SK-MEL-5 (cell line): ENCODE results near the gene CPN2. TPM values are rescaled to one million over a fixed set of nuclear protein-coding genes. Genes with fewer than 3 reads are reported as not detected.
A peak's percentile ranks its signal among the peaks of the same experiment; 100 is the strongest.

Experiments used
- DNase-seq: peaks from one replicate; pipeline ENCODE4 v3.0.0-alpha.2; 2016; ENCODE audit warnings: low read depth, low spot score
- in situ Hi-C: cut with HindIII; loops from 2 replicates; pipeline ENCODE4 v1.10.0; 2016; ENCODE audit warnings: low sequenced_read_pairs, high pct_unique_total_duplicates, low pct_unique_long_range_greater_than_20kb
- total RNA-seq: library from RNA; depleted of rRNA; stranded (reverse); fragments of >200 nt; shearing (Covaris generic); gene quantifications from 2 replicates; pipeline ENCODE4 v1.2.3, GENCODE V29; 2014

CPN2 gene
- total RNA-seq, 1 experiment from 2014 or later: not detected

DNA sequence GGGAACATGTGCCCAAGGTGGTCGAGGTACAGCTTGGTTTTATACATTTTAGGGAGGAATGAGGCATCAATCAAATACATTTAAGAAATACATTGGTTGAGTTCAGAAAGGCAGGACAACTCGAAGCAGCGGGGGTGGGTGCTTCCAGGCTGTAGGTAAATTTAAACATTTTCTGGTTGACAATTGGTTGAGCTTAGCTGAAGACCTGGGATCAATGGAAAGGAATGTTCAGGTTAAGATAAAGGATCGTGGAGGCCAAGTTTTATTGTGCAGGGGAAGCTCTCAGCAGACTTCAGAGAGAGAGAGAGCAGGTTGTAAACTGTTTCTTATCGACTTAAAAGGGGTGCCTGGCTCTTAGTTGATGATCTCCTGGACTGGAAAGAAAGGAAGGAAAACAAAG lies 11.3 kb downstream of the CPN2 start:
- DNase-seq: no peak
- in situ Hi-C loops: no loop called here

DNA sequence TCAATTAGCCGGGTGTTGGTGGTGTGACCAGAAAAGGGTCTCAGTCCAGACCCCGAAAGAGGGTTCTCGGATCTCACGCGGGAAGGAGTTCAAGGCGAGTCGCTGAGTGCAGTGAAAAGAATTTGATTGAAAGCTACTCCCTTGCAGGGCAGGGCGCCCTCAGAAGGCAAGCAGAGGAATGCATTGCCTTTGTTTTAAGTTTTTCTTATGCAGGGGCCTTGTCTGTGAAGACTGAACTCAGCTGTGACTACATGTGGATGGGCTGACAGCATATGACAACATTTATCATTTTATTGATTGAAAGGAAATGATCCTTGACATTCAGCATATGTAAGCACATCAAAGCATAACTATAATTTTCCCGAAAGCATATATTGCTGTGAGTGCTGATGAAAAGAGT lies 11.8 kb downstream of the CPN2 start:
- no peak for DNase-seq
- in situ Hi-C loops: no loop called here

DNA sequence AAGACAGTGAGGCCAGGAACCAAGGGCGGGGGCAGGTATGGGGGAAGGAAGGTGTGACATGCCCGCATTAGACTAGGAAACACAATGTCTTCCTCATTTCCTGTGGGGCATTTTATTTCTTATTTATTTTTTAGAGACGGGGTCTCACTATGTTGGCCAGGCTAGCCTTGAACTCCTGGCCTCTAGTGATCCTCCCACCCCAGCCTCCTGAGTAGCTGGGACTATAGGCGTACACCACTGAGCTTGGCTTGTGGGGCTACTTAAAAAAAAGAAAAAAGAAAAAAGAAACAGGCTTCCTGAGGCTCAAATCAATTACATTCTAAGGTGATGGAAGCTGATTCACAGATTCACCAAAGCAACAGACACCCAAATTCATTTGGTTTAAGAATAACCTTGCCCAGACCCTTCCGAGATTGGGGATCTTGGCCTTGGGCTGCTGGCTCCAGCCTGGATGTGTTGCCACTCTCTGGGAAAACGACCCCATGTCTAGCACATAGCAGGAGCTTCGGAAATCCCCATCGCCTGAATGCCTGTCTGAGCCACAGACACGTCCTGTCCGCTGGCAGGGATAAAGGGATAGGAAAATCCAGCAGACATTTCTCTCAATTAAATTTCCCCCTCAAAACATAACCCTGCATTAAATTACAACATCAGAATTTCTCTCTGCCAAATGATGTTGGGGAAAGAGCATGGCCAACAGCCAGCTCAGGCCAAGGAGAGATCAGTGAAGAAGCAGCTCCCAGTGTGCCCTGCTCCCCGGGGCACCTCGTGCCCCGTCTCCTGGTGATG lies 13.0 kb downstream of the CPN2 start:
- in situ Hi-C loops: no loop called here

DNA sequence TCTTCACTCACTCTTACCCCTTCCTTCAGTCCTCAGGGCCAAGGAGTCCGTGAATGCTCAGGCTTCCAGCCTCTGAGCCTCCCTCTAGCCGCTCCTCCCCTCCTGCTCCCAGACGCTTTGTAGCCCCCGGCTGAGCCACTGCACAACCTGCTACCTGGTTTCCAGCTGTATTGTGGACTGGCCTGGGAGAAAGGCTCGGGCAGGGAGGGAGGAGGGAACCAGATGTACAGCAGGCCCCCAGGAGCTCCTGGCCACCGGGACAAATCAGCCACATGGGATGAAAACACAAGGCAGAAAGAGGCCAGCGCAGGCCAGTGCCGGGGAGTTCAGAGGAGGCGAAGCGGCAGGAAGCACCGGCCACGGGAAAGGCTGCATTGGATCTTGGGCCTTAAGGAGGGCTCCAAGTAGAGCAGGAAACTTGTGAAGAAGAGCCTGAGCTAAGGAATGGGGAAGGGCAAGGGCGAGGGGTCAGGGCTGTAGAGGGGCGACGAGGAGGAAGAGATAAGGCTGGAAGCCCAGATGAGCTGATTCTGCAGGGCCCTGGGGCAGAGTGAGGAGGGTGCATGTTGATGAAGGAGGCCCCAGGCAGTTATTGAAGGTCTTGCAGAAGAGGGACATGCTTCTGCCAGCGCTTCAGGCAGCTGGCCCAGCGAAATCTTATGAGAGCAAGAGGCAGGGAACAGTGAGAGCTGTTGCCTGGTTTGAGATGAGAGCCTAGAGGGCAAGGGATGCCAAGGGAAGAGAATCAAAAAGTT lies 14.3 kb downstream of the CPN2 start:
- in situ Hi-C loops: no loop called here
- no peak for DNase-seq

More for the DNA sequence above, 13.0 kb downstream of the CPN2 start:
- no peak for DNase-seq

DNA sequence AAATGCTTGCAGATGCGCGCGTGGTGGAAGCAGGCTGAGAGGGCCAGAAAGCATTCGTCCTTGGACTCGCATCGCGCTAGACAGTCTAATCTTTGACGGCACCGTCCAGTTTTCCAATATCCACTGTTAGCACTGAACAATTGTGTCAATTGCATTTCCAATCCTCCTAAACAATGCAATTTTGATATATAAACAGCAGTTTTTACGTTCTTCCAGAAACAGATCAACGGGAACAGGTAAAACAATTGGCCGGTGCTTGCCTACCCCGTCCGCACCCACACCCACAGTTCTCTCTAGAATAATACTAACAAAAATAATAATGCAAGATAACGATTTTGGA lies 17.2 kb downstream of the CPN2 start:
- no peak for DNase-seq
- in situ Hi-C loops: no loop called here

DNA sequence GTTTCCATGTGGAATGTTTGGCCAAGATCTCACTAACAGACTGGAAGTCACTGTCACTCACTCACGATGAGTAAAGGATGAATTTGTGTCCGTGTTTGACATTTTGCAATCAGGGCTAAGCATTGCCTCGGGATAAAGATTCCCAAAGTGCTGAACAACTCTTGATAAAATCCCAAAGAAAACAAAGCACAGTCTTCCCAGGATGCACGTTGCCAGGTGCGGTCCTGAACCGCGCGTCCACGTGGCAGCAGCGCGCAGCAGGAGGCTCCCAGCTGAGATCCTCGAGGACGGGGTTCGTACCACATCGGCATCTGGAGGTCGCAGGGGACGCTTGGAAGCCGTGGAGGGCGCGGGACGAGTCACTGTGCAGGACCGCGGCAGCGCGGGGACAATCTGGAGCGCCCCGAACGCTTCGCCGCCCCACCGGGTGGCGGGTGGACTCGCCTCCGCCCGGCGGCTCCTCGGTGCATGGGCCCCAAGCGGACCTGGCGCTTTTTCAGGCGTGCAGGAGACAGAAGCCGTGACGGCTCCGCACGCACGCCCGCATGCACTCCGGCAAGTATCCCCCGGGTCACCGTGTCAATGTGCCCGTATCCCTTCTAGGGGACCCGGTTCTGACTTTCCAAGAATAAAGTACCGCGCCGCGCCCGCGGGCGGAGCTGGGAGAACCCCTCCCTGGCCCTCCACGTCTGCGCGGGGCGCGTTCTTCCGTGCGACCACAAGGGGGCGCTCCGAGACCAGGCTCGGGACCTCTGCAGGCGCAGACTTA lies 17.7 kb downstream of the CPN2 start:
- in situ Hi-C loops: no loop called here

DNA sequence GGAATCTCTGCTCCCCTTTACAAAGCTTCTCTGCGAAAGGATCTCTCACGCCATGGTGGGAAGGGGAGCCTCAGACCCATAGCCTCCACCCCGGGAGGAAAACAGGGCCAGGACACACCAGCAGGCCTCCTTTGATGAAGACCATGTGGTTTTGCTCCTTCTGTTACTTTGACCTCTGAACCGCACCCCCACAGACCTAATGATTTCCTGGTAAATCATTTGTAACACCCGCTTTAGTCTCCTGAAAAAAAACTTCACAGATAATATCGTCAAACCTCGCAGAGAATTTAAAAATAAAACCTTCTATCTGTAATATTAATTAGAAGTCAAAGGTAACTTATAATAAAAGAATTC lies 18.3 kb downstream of the CPN2 start:
- in situ Hi-C loops: no loop called here
- DNase-seq: no peak

More for the DNA sequence above, 17.7 kb downstream of the CPN2 start:
- DNase-seq: peak; percentile 84

DNA sequence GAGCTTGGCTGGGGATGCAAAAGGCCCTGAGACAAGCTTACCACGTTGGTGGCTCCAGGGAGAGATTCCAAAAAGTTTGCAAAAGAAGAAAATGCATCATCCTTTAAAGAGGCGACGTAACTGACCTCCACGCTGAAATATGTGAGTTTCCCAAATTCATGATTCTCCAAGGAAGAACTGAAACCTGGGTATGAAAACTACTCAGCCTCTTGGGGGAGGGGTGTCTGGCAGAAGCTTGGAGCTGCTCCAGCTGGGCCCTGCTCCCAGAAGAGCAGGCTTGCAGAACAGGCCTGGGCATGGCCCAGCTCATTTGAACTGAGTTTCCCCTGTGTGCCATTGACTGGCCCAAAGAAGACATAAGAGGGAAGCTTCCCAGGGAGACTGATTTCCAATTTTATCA lies 20.5 kb downstream of the CPN2 start:
- in situ Hi-C loops: no loop called here
- DNase-seq: no peak

DNA sequence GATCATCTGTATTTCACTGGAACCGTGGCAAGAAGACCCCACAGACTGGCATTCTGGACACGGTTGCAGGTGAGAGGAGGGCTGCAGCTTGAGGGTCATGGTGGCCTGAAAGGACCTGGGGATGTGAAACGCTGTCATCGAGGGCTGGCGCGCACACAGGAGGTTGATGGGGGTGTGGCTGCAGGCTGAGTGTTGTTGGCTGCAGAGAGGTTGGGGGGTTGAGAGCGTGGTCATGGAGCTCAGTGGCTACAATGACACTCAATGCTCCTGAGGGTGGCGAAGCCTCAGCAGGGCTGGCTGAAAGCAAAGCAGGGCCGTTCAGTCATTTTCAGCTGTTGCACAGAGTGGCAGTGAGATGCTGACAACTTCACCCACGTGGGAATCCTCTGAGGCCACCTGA lies 21.0 kb downstream of the CPN2 start:
- DNase-seq: no peak
- in situ Hi-C loops: no loop called here

DNA sequence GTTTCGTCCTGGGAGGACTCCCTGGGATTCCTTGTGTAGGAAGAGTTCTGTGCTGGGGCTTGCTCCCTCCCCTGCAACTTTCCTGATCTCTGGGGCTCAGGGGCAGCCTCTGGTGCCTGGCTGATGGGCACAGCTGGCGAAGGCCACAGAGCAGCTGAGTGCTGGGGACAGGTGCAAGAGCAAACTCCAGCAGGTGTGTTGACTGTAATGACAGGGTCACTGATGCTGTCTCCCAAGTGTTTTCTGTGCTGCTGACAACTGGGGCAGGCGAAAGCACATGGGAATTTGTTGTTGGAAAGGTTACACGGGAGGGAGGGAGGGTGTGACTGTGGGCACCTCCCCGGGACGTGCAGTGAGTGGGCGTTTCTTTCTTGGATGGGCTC lies 21.6 kb downstream of the CPN2 start:
- in situ Hi-C loops: no loop called here

DNA sequence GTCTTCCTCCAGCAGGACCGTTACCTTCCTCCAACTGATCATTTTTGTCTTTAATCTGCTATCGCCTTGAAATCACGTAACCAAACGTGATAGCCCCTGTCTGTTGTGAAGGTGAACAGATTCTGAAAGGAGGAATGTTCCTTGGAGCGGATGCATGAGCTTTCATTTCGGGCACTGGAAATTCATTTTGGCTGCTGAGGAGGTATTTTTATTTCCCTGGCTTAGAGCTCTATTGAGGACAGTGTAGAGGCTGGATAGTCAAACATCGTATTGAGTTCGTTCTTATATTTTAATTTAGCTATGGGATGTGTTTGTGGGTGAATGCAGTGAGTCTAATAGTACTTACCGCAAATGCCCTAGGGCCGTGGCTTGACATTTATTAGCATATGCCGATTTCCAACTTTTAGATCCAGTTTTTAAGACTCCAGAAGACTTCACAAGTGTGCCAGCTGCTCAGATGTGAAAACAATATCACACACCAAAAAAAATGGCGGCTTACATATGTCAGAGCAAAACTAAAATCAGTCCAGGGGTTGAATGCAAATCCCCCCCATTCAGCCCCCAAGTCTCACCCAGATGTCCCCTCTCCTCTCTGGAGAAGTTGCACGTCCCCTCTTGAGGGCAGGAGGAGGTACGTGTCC lies 22.1 kb downstream of the CPN2 start:
- in situ Hi-C loops: no loop called here

More for the DNA sequence above, 21.6 kb downstream of the CPN2 start:
- no peak for DNase-seq

DNA sequence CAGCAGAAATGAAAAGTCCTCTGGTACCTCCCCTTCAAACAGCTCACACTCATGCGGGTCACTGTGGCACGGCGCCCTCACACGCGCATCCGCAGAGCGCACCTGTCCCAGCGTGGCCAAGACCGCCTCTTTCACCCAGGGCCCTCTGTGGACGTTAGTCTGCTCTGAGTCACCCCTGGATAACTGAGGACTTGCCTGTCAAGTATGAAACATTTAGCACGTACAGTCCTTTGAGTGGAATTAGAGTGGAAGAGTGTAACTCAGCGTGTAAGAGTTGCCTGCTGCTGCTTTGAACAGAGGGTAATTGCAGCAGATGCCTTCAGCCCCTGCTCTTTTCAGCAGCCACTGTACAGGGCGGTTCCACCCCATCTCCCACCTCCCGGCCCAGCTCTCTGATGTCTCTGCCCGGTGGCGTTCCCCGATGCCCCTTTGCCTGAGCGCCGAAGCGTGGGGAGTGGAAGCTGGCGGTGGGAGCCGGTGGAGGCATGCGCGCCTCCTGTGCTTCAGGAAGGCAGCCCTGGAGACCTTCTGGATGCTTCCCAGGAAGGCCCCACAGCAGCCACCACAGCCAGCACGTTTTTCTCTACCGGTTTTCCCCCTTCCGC lies 23.0 kb downstream of the CPN2 start:
- in situ Hi-C loops: no loop called here
- DNase-seq: no peak

More for the DNA sequence above, 22.1 kb downstream of the CPN2 start:
- DNase-seq: no peak

DNA sequence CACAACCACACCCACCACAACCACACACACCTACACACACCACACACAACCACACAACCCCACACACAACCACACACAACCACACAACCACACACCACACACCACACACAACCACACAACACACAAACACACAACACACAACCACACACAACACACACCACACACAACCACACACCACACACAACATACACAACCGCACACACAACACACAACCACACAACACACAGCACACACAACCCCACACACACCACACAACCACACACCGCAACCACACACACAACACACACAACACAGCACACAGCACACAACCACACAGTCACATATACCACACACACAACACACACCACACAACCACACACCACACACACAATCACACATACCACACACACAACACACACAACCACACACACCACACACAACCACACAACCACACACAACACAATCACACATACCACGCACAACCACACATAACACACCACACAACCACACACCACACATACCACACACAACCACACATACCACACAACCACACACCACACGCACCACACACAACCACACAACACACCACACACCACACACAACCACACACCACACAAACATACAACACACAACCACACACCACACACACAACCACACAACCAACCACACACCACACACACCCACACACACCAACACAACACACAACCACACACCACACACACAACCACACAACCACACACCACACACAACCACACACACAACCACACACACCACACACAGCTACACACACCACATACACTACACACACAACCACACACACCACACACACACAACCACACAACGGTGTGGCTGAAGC lies 23.7 kb downstream of the CPN2 start:
- DNase-seq: no peak
- in situ Hi-C loops: no loop called here

DNA sequence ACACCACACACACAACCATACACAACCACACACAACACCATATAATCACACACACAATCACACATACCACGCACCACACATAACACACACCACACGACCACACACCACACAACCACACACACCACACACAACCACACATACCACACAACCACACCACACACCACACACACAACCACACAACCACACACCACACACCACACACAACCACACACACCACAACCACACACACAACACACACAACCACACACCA lies 24.2 kb downstream of the CPN2 start:
- in situ Hi-C loops: no loop called here
- DNase-seq: no peak

DNA sequence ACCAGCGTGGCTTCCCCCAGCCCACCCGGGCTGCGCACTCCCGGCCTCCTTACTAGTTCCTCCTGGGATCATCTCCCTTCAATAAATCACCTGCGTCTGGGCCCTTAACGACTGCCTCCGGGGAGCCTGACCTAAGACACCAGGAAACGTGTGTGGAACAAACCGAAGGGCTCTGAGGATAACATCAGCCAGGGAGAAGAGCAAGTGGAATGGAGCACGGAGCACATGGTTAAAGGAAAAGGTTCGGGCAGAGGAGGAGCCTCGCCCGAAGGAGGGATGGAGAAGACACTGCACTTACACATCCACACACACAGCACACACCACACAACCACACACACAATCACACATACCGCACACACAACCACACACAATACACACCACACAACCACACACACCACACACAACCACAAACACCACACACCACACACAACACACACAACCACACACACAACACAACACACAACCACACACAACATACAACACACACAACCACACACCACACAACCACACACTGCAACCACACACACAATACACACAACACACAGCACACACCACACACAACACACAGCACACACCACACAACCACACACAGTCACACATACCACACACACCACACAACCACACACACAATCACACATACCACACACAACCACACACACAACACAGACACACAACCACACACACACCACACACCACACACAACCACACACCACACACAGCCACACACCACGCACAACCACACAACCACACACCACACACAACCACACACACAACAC lies 24.7 kb downstream of the CPN2 start:
- in situ Hi-C loops: no loop called here
- no peak for DNase-seq

DNA sequence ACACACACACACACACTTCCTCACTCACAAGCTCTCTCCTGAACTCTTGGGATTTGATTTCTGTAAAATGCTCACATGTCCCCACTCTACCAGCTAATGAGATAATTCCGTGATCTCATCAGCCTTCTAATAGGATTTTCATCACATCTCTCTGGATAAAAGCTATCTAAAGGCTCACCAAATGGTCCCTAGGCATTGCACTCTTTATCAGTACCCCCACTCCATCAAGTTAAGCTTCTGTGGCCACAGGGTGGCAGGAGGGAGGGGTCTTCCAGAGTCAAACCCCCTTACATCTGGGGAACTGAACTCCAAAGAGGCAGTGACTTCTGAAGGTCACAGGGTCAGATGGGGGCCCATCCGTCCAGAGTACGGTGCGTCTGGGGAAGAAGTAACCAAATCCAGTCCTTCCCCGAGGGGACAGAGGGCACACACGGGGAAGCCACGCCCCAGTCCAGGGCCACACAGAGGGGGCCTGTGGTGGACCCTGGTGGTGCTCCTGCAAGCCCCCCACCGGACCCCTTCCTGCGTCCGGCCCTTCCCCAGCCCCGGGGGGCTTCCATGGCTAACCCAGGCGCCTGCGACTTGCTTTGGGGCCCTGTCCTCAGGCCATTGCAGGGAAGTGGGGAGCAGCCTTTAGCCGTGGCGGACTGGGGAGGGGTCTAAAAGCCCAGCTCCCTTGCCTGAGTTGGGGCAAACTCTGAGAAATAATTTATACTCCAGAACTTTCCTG lies 25.5 kb downstream of the CPN2 start:
- in situ Hi-C loops: no loop called here
- no peak for DNase-seq
